GM10266 (cell line): ENCODE data around the gene DHH.
"Not testable (repeated sequence)": the region's sequence is repeated elsewhere in the genome, so short reads cannot be mapped to it uniquely, and the experiment has no call there.

Experiments
- DNase-seq: peaks from one replicate; pipeline ENCODE4 v3.0.0; 2012; ENCODE audit errors: extremely low spot score
- TF ChIP-seq, protein P1 (sequence below): IDR thresholded peaks from 2 replicates; pipeline ENCODE4 v1.5.1; 2012; ENCODE audit warnings: mild to moderate bottlenecking, low read depth; ENCODE audit not compliant: control insufficient read depth, insufficient read depth; ENCODE audit errors: missing control alignments

The DHH gene

DNA sequence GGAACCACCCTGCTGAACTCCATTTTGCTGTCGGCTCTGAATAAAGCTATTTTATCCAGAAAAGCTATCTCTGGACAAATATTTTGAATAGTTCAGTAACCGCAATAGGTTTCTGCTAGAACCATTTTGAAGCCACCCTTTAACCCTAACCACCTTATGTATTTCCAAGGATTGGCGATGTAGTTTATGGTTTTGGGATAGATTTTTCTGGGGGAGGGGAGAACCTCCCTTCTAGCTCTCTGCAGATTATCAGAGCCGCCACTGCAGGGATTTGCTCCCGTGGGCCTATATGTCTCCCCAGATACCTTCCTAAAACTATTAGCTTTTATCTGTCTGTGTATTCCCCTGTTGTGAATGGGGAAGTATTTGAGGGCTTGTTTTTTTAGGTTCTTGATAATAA lies 38.4 kb upstream of the DHH start:
- DNase-seq: no peak
- TF ChIP-seq, protein P1, sequence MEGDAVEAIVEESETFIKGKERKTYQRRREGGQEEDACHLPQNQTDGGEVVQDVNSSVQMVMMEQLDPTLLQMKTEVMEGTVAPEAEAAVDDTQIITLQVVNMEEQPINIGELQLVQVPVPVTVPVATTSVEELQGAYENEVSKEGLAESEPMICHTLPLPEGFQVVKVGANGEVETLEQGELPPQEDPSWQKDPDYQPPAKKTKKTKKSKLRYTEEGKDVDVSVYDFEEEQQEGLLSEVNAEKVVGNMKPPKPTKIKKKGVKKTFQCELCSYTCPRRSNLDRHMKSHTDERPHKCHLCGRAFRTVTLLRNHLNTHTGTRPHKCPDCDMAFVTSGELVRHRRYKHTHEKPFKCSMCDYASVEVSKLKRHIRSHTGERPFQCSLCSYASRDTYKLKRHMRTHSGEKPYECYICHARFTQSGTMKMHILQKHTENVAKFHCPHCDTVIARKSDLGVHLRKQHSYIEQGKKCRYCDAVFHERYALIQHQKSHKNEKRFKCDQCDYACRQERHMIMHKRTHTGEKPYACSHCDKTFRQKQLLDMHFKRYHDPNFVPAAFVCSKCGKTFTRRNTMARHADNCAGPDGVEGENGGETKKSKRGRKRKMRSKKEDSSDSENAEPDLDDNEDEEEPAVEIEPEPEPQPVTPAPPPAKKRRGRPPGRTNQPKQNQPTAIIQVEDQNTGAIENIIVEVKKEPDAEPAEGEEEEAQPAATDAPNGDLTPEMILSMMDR: no peak

DNA sequence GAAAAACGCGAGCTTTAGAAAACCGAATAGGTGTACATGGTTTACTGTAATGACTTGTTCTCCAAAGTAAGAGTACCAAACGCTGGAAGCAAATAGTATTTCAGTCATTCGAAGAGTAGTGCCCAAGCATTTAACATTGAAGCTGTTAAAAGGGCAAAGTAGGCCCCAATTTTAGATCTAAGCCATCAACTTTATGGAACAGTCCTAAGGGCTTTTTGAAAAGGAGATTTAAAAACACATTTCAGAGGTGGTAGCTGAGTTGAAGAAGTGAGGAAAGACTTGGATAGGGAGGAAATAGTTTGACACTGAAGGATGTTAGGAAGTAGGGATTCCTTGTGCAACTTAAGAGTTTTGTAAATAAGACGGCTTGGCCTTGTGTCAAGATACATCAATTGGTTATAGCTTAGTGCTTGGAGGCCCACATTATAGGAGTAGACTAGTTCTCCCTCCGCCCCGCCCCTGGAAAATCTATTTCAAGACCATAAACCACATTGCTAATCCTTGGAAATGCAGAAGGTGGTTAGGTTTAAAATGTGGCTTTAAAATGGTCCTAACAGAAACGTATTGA lies 37.4 kb upstream of the DHH start:
- DNase-seq: no peak
- TF ChIP-seq, protein P1: no peak

DNA sequence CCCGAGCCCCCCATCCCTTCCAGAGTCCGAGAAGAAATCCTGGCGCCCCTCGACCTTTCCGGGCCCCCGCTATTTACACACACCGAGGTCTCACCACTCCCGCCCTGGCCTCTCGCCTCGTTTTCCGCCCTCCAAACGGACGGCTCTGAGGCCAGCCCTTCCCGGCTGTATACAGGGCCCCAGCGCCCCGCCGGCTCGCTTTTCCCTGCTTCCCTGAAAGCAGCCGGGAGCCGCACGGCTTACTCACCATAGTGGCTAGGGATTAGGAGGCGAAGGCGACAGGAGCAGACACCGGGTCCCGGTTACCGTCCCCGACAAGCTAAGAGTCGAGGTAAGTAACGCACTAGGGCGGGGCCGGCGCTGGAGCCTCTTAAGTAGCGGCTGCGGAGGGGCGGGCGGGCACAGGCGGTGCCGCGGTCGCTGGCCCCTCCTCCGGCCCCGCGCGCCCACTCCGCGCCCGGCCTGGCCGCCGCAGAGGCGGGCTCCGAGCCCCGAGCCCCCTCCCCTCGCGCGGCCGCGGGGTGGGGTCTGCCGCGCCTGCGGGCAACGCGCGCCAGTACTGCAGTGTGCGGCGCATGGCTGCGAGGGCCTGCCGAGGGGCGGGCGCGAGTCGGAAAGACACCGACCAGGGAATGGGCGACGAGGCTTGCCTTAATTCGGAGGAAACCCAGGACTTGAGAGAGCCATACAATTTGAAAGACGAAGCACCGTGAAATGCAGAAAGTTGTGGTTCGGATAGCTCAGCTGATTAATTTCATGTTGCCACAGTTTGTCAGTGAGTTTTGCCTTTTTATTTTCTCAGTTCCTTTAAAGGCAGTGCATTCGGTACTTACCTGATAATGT lies 36.7 kb upstream of the DHH start, which contains the start of gene TUBA1B:
TSS of gene TUBA1B (minus strand) at position 345 of the 843 bp plus-strand sequence. CDS start at position 250, 95 bp downstream.
- peak; percentile 97 for DNase-seq
- TF ChIP-seq, protein P1: no peak

DNA sequence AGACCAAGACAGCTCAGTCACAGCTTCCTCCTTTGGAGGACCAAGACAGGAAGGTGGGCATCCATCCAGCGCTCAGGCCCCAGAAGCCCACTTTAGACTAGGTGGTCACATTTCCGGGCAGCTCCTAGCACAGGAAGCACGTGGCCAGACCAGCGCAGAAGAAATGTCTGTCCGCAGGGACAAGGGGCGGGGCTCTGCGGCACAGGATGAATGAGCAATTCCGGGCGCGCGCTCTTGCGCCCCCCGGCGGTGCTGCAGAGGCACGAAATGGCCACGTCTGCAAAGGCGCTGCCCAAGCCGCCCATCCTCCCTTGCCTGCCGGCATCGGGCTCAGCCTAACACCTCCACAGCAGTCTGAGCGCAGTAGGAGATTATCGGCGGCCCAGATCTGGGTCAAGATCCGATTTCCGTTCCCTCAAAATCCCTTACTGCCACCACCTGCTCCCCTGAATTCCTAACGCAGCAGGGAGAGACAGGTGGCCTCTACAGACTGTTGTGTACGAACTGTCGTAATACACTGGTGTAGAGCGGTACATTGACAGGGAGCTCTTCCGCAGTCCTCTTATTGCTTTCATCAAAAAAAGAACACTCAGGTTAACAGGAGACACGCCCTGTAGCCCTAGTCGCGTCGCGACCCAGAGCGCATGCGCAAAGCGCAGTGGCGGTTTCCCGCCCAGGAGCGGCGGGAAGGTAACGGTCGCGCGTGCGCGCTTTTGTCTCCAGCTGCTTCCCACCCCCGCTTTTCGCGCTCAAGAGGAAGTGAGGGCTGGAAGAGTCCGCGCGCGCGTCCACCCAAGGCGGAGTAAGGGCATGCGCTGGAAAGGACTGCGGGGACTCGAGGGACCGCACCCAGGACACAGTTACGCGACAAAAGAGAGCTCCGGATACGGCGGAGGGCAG lies 35.8 kb upstream of the DHH start:
- DNase-seq: peak; percentile 90
- TF ChIP-seq, protein P1: peak; percentile 96

DNA sequence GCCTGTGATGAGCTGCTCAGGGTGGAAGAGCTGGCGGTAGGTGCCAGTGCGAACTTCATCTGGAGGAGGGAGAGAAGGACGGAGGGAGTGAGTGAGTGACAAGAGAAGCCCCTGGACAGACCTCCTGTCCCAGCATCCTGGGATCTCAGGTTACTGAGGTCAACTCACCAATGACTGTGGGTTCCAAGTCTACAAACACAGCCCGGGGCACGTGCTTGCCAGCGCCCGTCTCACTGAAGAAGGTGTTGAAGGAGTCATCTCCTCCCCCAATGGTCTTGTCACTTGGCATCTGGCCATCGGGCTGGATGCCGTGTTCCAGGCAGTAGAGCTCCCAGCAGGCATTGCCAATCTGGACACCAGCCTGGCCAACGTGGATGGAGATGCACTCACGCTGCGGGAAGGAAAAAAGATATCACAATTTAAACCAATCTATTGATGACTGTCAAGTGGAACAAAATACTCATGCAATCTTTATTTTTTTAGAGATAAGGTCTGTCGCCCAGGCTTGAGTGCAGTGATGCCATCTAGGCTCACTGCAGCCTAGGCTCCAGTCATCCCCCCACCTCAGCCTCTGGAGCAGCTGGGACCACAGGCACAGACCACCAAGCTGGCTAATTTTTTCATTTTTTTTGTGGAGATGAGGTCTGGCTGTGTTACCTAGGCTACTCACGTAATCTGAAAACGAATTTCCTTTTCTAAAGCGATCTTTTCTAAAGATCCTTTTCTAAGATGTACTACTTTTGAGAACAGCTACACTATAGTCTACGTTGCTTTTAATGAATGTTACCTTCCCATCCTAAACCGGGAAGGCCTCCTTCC lies 34.9 kb upstream of the DHH start:
- TF ChIP-seq, protein P1: no peak
- no peak for DNase-seq

DNA sequence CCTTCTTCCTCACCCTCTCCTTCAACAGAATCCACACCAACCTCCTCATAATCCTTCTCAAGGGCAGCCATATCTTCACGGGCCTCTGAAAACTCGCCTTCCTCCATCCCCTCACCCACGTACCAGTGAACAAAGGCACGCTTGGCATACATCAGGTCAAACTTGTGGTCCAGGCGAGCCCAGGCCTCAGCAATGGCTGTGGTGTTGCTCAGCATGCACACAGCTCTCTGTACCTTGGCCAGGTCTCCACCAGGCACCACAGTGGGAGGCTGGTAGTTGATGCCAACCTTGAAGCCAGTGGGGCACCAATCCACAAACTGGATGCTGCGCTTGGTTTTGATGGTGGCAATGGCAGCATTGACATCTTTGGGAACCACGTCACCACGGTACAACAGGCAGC lies 33.4 kb upstream of the DHH start:
- DNase-seq: not testable (repeated sequence)
